HepG2 (cell line): ENCODE measurements around the gene AP3D1. TPM values are rescaled to one million over a fixed set of nuclear protein-coding genes. Genes with fewer than 3 reads are reported as not detected.
A peak's percentile ranks its signal among the peaks of the same experiment; 100 is the strongest.

ENCODE experiments used
- BATF2 ChIP-seq: sonication (generic); formaldehyde crosslinking; IDR thresholded peaks from 2 replicates; pipeline ENCODE4 v1.8.0; 2022; ENCODE audit warnings: mild to moderate bottlenecking, missing genetic modification reagents, moderate library complexity
- GZF1 ChIP-seq: sonication (generic); formaldehyde crosslinking; IDR thresholded peaks from 2 replicates; pipeline ENCODE4 v1.5.1; 2020; ENCODE audit warnings: mild to moderate bottlenecking, missing genetic modification reagents
- JUN ChIP-seq: sonication (generic); formaldehyde crosslinking; IDR thresholded peaks from 2 replicates; pipeline ENCODE4 v1.4.0; 2020; ENCODE audit warnings: mild to moderate bottlenecking, missing genetic modification reagents
- KDM5B ChIP-seq: sonication (generic); formaldehyde crosslinking; IDR thresholded peaks from 2 replicates; pipeline ENCODE4 v1.4.0; 2020; ENCODE audit warnings: missing genetic modification reagents, mild to moderate bottlenecking, borderline replicate concordance
- NONO ChIP-seq, 2 experiments: fragments of 450-650 bp in 1 of 2; sonication (generic) in 1 of 2; formaldehyde crosslinking in 1 of 2; IDR thresholded peaks in 1 of 2; conservative IDR thresholded peaks in 1 of 2; 2 replicates each; pipeline versions ENCODE4 v1.6.1 to v1.8.0; 2017 to 2022; ENCODE audit warnings: mild to moderate bottlenecking in 1 of 2, missing genetic modification reagents in 1 of 2, moderate library complexity in 1 of 2
- PITX1 ChIP-seq: sonication (generic); formaldehyde crosslinking; IDR thresholded peaks from 2 replicates; pipeline ENCODE4 v1.5.1; 2020; ENCODE audit warnings: mild to moderate bottlenecking, missing genetic modification reagents
- RARA ChIP-seq: IDR thresholded peaks from 2 replicates; pipeline ENCODE4 v1.6.1; 2016; ENCODE audit warnings: missing genetic modification reagents, missing compliant biosample characterization
- REXO4 ChIP-seq: sonication (generic); formaldehyde crosslinking; IDR thresholded peaks from 2 replicates; pipeline ENCODE4 v1.8.0; 2022; ENCODE audit warnings: missing genetic modification reagents, mild to moderate bottlenecking, borderline replicate concordance
- SKIL ChIP-seq: sonication (generic); formaldehyde crosslinking; IDR thresholded peaks from 2 replicates; pipeline ENCODE4 v1.8.0; 2022; ENCODE audit warnings: missing genetic modification reagents, mild to moderate bottlenecking, moderate library complexity, borderline replicate concordance
- SNRNP70 ChIP-seq: fragments of 200-400 bp; formaldehyde crosslinking; IDR thresholded peaks from 2 replicates; pipeline ENCODE4 v1.6.1; 2017; ENCODE audit warnings: mild to moderate bottlenecking, low read depth, low read length, moderate library complexity
- SP4 ChIP-seq: sonication (generic); formaldehyde crosslinking; IDR thresholded peaks from 2 replicates; pipeline ENCODE4 v1.8.1; 2023; ENCODE audit warnings: mild to moderate bottlenecking, missing genetic modification reagents
- ZNF441 ChIP-seq: sonication (generic); formaldehyde crosslinking; IDR thresholded peaks from 2 replicates; pipeline ENCODE4 v1.7.0; 2021; ENCODE audit warnings: missing genetic modification reagents, borderline replicate concordance
- ZNF451 ChIP-seq: sonication (generic); formaldehyde crosslinking; IDR thresholded peaks from 2 replicates; pipeline ENCODE4 v1.5.0; 2020; ENCODE audit warnings: mild to moderate bottlenecking, missing genetic modification reagents
- ZNF672 ChIP-seq: sonication (generic); formaldehyde crosslinking; IDR thresholded peaks from 2 replicates; pipeline ENCODE4 v1.8.1; 2022; ENCODE audit warnings: missing genetic modification reagents
- ZSCAN5A ChIP-seq: sonication (generic); formaldehyde crosslinking; IDR thresholded peaks from 2 replicates; pipeline ENCODE4 v1.8.0; 2022; ENCODE audit warnings: mild to moderate bottlenecking, missing genetic modification reagents, borderline replicate concordance
- polyA plus RNA-seq, 8 experiments: library from polyadenylated mRNA; depleted of rRNA in 3 of 8; stranded (reverse) in 7 of 8; unstranded in 1 of 8; fragments of >200 nt; fragmentation: Illumina TruSeq in 4 of 8; extraction: Trizol in 4 of 8; gene quantifications; 2 replicates each; pipeline versions ENCODE4 v1.2.1 to v1.2.3, GENCODE V29; 2011 to 2016; ENCODE audit warnings: low read depth in 4 of 8, missing spikeins in 1 of 8, mixed read lengths in 1 of 8; ENCODE audit not compliant: insufficient read depth in 1 of 8
- total RNA-seq, 5 experiments: library from RNA; depleted of rRNA; stranded (reverse); fragments of >200 nt; fragmentation: Illumina TruSeq; extraction: Trizol; gene quantifications; 2 replicates each; pipeline ENCODE4 v1.2.3, GENCODE V29; 2016; ENCODE audit warnings: low read depth in 1 of 5
- TF ChIP-seq, protein P1 (sequence below): sonication (generic); formaldehyde crosslinking; IDR thresholded peaks from 2 replicates; pipeline ENCODE4 v1.4.0; 2020; ENCODE audit warnings: missing genetic modification reagents
- TF ChIP-seq, protein P2 (sequence below): IDR thresholded peaks from 2 replicates; pipeline ENCODE4 v1.6.1; 2012; ENCODE audit warnings: low read depth, low read length, improper control_type of control experiment

The AP3D1 gene
- total and polyA plus RNA-seq, 2 of the 13 experiments (the other 11 are each of a cell fraction or from before 2014, with no cell fraction given): 68.0 to 82.6 TPM

GRCh38 chr19:2171349-2172145 is 20.2 kb upstream of the AP3D1 start (continued):
- TF ChIP-seq ZNF441 (no peak), PITX1 (CRISPR knock-in tag) (no peak), NONO (IDR thresholded peaks at IDR 0.05) (no peak), NONO (CRISPR knock-in tag; conservative IDR thresholded peaks at IDR 0.05) (peak; percentile 50; the same call in 1 of the 2 replicates), GZF1 (no peak), SP4 (CRISPR knock-in tag) (no peak), REXO4 (CRISPR knock-in tag) (no peak), ZSCAN5A (CRISPR knock-in tag) (no peak), BATF2 (CRISPR knock-in tag) (no peak), RARA (CRISPR knock-in tag) (no peak), KDM5B (CRISPR knock-in tag) (peak; percentile 26; the same call in 1 of the 2 replicates), SNRNP70 (no peak), JUN (CRISPR knock-in tag) (no peak), ZNF672 (CRISPR knock-in tag) (no peak), SKIL (peak; percentile 55; the same call in 1 of the 2 replicates), ZNF451 (no peak)
- TF ChIP-seq, protein P1, sequence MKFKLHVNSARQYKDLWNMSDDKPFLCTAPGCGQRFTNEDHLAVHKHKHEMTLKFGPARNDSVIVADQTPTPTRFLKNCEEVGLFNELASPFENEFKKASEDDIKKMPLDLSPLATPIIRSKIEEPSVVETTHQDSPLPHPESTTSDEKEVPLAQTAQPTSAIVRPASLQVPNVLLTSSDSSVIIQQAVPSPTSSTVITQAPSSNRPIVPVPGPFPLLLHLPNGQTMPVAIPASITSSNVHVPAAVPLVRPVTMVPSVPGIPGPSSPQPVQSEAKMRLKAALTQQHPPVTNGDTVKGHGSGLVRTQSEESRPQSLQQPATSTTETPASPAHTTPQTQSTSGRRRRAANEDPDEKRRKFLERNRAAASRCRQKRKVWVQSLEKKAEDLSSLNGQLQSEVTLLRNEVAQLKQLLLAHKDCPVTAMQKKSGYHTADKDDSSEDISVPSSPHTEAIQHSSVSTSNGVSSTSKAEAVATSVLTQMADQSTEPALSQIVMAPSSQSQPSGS (CRISPR knock-in tag): peak; percentile 22; the same call in 1 of the 2 replicates
- TF ChIP-seq, protein P2, sequence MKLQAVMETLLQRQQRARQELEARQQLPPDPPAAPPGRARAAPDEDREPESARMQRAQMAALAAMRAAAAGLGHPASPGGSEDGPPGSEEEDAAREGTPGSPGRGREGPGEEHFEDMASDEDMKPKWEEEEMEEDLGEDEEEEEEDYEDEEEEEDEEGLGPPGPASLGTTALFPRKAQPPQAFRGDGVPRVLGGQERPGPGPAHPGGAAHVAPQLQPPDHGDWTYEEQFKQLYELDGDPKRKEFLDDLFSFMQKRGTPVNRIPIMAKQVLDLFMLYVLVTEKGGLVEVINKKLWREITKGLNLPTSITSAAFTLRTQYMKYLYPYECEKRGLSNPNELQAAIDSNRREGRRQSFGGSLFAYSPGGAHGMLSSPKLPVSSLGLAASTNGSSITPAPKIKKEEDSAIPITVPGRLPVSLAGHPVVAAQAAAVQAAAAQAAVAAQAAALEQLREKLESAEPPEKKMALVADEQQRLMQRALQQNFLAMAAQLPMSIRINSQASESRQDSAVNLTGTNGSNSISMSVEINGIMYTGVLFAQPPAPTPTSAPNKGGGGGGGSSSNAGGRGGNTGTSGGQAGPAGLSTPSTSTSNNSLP: no peak
